Ectodermal cell (in vitro differentiated cells): ENCODE data around the gene ANKRA2. TPM values are rescaled to one million over a fixed set of nuclear protein-coding genes. Genes with fewer than 3 reads are reported as not detected.

Experiments
- H3K27ac ChIP-seq: 2 replicates; pipeline ENCODE4 v1.7.0; 2013; ENCODE audit warnings: mild to moderate bottlenecking, low read depth, low read length; ENCODE audit not compliant: insufficient read depth, poor library complexity, severe bottlenecking
- H3K27me3 ChIP-seq: 2 replicates; pipeline ENCODE4 v1.7.0; 2013; ENCODE audit warnings: mild to moderate bottlenecking, low read length; ENCODE audit not compliant: insufficient read depth, control insufficient read depth, poor library complexity, severe bottlenecking
- H3K36me3 ChIP-seq: one replicate; pipeline ENCODE4 v1.7.0; 2013; ENCODE audit warnings: low read length; ENCODE audit not compliant: control insufficient read depth, insufficient read depth
- H3K4me1 ChIP-seq: one replicate; pipeline ENCODE4 v1.7.0; 2013; ENCODE audit warnings: low read length; ENCODE audit not compliant: control insufficient read depth, insufficient read depth
- H3K4me3 ChIP-seq: 2 replicates; pipeline ENCODE4 v1.7.0; 2013; ENCODE audit warnings: low read depth, low read length, control low read depth; ENCODE audit not compliant: insufficient read depth
- H3K9me3 ChIP-seq: 2 replicates; pipeline ENCODE4 v1.7.0; 2013; ENCODE audit warnings: mild to moderate bottlenecking, low read length, moderate library complexity; ENCODE audit not compliant: control insufficient read depth
- WGBS, 2 experiments: methylation state at CpG; one replicate each; pipeline ENCODE4 v1.1.7; 2013; ENCODE audit warnings: missing lambda C conversion rate in 2 of 2; 5-methylcytosine and 5-hydroxymethylcytosine counted together
- polyA plus RNA-seq, 4 experiments: library from polyadenylated mRNA; stranded (reverse); fragments of 50-300 nt; gene quantifications; one replicate each; pipeline ENCODE4 v1.2.3, GENCODE V29; 2013

Gene ANKRA2
- polyA plus RNA-seq (2013, experiment 1 of 4): 33.5 TPM
- polyA plus RNA-seq (2013, experiment 2 of 4): 25.5 TPM
- 33.2 TPM for polyA plus RNA-seq (2013, experiment 3 of 4)
- polyA plus RNA-seq (2013, experiment 4 of 4): 38.6 TPM

- H3K9me3 ChIP-seq: no peaks in the 10 kb centered on the region
- WGBS, 2 experiments: 0% methylated on average over 62 of the region's 62 CpGs
- H3K4me3 ChIP-seq: peak within 1 kb of the TSS; percentile 65
- H3K27me3 ChIP-seq: no peaks in the 10 kb centered on the region
- peaks cover 13% of the 10 kb centered on the region for H3K4me1 ChIP-seq
- no peak within 1 kb of the TSS for H3K27ac ChIP-seq
- H3K36me3 ChIP-seq: peaks cover 13% of the 10 kb centered on the region
Observed at GRCh38 chr5:73565139-73565968, at the start of gene ANKRA2, which contains the start of gene UTP15. TSS of gene ANKRA2 (minus strand) at chr5:73565639. CDS start at chr5:73562881, 2,758 bp downstream. TSS of gene UTP15 (plus strand) at chr5:73565743. CDS start at chr5:73567345, 1,602 bp downstream.

GRCh38 chr5:73615085-73615484, 49.6 kb upstream of the ANKRA2 start:
- Histone ChIP-seq H3K27me3 (no peaks in the 10 kb centered on the region), H3K36me3 (no peaks in the 10 kb centered on the region), H3K27ac (no peak overlapping the region), H3K4me3 (no peak overlapping the region), H3K9me3 (no peaks in the 10 kb centered on the region), H3K4me1 (no peaks in the 10 kb centered on the region)
- 88 to 91% methylated on average over 2 of the region's 2 CpGs for WGBS, 2 experiments

GRCh38 chr5:73612799-73613198, 47.4 kb upstream of the ANKRA2 start:
- H3K36me3 ChIP-seq: no peaks in the 10 kb centered on the region
- H3K4me1 ChIP-seq: no peaks in the 10 kb centered on the region
- H3K4me3 ChIP-seq: no peak overlapping the region
- no peak overlapping the region for H3K27ac ChIP-seq
- H3K9me3 ChIP-seq: no peaks in the 10 kb centered on the region
- no peaks in the 10 kb centered on the region for H3K27me3 ChIP-seq
- WGBS, 2 experiments: 93 to 97% methylated on average over 3 of the region's 3 CpGs

GRCh38 chr5:73607228-73607627, 41.8 kb upstream of the ANKRA2 start:
- no peaks in the 10 kb centered on the region for H3K4me1 ChIP-seq
- no peak overlapping the region for H3K4me3 ChIP-seq
- H3K9me3 ChIP-seq: no peaks in the 10 kb centered on the region
- no peaks in the 10 kb centered on the region for H3K36me3 ChIP-seq
- H3K27me3 ChIP-seq: no peaks in the 10 kb centered on the region
- H3K27ac ChIP-seq: no peak overlapping the region

- Histone ChIP-seq H3K27ac (no peak overlapping the region), H3K36me3 (no peaks in the 10 kb centered on the region), H3K4me3 (no peak overlapping the region), H3K4me1 (no peaks in the 10 kb centered on the region), H3K27me3 (no peaks in the 10 kb centered on the region), H3K9me3 (no peaks in the 10 kb centered on the region)
- 57 to 100% methylated on average over 1 to 3 of the region's 3 CpGs for WGBS, 2 experiments
Observed at GRCh38 chr5:73606206-73606753, 40.8 kb upstream of the ANKRA2 start.

GRCh38 chr5:73605223-73606087, 40.0 kb upstream of the ANKRA2 start:
- WGBS, 2 experiments: 92% methylated on average over 8 of the region's 8 CpGs
- H3K4me1 ChIP-seq: no peaks in the 10 kb centered on the region
- H3K27ac ChIP-seq: no peak overlapping the region
- no peaks in the 10 kb centered on the region for H3K36me3 ChIP-seq
- H3K9me3 ChIP-seq: no peaks in the 10 kb centered on the region
- H3K4me3 ChIP-seq: no peak overlapping the region
- H3K27me3 ChIP-seq: no peaks in the 10 kb centered on the region

GRCh38 chr5:73603998-73604397, 38.6 kb upstream of the ANKRA2 start:
- H3K27me3 ChIP-seq: no peaks in the 10 kb centered on the region
- no peaks in the 10 kb centered on the region for H3K36me3 ChIP-seq
- H3K9me3 ChIP-seq: no peaks in the 10 kb centered on the region
- no peak overlapping the region for H3K4me3 ChIP-seq
- no peak overlapping the region for H3K27ac ChIP-seq
- 95 to 96% methylated on average over 5 of the region's 5 CpGs for WGBS, 2 experiments
- no peaks in the 10 kb centered on the region for H3K4me1 ChIP-seq

GRCh38 chr5:73599380-73599779, 33.9 kb upstream of the ANKRA2 start:
- H3K4me3 ChIP-seq: no peak overlapping the region
- no peak overlapping the region for H3K27ac ChIP-seq
- H3K9me3 ChIP-seq: no peaks in the 10 kb centered on the region
- no peaks in the 10 kb centered on the region for H3K27me3 ChIP-seq
- H3K36me3 ChIP-seq: no peaks in the 10 kb centered on the region
- WGBS, 2 experiments: 90 to 92% methylated on average over 2 of the region's 3 CpGs
- no peaks in the 10 kb centered on the region for H3K4me1 ChIP-seq

- H3K4me1 ChIP-seq: no peaks in the 10 kb centered on the region
- no peaks in the 10 kb centered on the region for H3K36me3 ChIP-seq
- H3K9me3 ChIP-seq: no peaks in the 10 kb centered on the region
- H3K4me3 ChIP-seq: no peak overlapping the region
- H3K27me3 ChIP-seq: no peaks in the 10 kb centered on the region
- H3K27ac ChIP-seq: no peak overlapping the region
Observed at GRCh38 chr5:73596705-73597328, 31.4 kb upstream of the ANKRA2 start.
